GM20000 (cell line): ENCODE data around the gene PCED1A.

ENCODE experiments used
- DNase-seq: peaks from one replicate; pipeline ENCODE4 v3.0.0; 2012; ENCODE audit warnings: low spot score
- CTCF ChIP-seq: IDR thresholded peaks from 2 replicates; pipeline ENCODE4 v1.5.1; 2012; ENCODE audit warnings: mild to moderate bottlenecking, control low read depth; ENCODE audit errors: extremely low read depth, missing control alignments

The PCED1A gene

GRCh38 chr20:2847802-2848201 lies 7.3 kb upstream of the PCED1A start:
- TF ChIP-seq CTCF: no peak

GRCh38 chr20:2846698-2847097 lies 6.2 kb upstream of the PCED1A start:
- no peak for DNase-seq
- no peak for TF ChIP-seq CTCF

More at GRCh38 chr20:2847802-2848201, 7.3 kb upstream of the PCED1A start:
- no peak for DNase-seq

GRCh38 chr20:2845607-2846006 lies 5.2 kb upstream of the PCED1A start:
- no peak for TF ChIP-seq CTCF
- no peak for DNase-seq

GRCh38 chr20:2840967-2841531 lies 594 bp upstream of the PCED1A start:
- no peak for TF ChIP-seq CTCF
- peak; percentile 67 for DNase-seq

- no peak for TF ChIP-seq CTCF
- DNase-seq: no peak
These were observed 720 bp downstream of the PCED1A start for GRCh38 chr20:2839732-2840137.

GRCh38 chr20:2838847-2839671 lies 1.4 kb downstream of the PCED1A start:
- TF ChIP-seq CTCF: no peak
- no peak for DNase-seq

- TF ChIP-seq CTCF: no peak
- no peak for DNase-seq
These were observed 2.2 kb downstream of the PCED1A start for GRCh38 chr20:2838170-2838797.
